Fibroblast of upper back skin (primary cell): Measurements from ENCODE around the gene PDZD2.
"Not testable (repeated sequence)": the region's sequence is repeated elsewhere in the genome, so short reads cannot be mapped to it uniquely, and the experiment has no call there.

Source experiments
- DNase-seq: peaks from one replicate; pipeline ENCODE4 v3.0.0-alpha.2; 2013

The PDZD2 gene

DNA sequence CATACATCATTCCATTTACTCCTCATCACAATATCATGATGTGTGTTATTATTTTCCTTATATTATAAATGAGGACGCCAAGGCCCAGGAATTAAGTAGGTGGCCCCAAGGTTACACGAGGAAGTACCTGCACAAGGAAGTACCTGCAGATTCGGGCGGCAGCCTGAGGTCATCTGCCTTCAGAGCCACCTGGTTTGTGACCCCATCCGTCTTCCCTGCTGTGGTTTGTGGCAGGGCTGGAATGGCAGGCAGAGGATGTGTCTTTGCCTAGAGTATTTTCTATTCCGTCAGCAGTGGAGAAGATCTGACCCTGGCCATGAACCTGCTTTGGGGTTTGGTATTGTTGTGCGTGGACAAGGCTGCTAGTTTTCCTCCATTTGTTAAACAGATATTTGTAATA, 59.7 kb downstream of the PDZD2 start:
- DNase-seq, result no peak

DNA sequence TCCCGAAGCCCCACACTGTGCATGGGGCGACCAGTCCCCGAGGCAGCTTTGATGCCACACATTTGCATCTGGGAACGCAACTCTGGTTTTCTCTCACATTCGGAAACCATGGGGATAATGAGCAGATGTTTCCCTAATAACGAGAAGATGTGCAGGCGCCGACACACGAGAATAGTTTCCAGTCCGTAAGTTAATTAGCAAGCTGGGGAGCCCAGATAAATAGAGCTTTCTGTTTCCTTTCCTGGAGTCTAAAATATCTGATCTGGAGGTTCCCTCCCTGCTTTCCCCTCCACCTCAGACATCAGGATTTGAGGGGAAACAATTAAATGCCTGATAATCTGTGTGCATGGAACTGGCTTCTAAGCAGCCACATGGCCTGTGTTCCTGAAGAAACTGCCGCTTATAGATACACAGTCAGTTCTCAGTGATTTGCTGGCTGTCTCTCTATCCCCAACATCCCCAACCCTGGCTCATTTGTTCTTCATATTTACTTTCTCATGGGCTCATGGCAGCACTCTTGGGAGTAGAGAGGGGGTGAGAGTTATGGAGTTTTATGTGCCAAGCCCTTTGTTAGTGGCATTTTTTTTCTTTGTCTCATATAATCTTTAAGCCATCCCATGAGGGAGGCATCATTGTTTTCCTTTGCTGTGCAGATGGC, 62.8 kb downstream of the PDZD2 start:
- DNase-seq, result no peak

DNA sequence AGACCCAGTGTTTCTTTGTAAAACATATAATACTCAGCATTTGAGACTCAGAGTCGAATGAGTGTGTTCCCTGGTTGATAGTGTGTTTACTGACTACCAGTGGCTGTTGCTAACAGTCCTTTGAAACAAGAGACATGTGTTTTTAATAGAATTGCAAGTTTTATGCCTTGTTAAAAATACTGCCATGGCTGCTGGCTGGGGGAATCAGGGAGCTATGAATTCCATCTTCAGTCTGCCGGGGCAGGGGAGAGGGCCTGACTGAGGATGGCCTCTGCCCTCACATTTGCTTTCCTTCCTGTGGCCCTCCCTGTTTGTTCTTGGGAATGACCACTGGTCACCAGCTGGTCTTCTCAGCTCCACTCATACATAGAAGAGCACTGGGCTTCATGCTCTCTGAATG, 63.8 kb downstream of the PDZD2 start:
- no peak for DNase-seq

DNA sequence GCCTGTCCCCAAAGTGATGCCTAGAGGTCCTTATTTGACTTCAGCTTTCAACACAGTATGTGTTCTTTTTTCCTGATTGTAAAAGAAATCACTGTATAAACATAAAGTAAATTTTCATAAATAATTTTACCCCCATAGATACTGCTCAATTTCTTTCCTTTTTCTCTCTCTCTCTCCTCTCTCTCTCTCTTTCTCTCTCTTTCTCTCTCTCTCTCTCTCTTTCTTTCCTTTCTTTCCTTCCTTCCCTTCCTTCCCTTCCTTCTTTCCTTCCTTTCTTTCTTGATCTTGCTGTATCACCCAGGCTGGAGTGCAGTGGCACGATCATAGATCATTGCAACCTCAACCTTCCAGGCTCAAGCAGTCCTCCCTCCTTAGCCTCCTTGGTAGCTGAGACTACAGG, 64.8 kb downstream of the PDZD2 start:
- DNase-seq, result no peak

DNA sequence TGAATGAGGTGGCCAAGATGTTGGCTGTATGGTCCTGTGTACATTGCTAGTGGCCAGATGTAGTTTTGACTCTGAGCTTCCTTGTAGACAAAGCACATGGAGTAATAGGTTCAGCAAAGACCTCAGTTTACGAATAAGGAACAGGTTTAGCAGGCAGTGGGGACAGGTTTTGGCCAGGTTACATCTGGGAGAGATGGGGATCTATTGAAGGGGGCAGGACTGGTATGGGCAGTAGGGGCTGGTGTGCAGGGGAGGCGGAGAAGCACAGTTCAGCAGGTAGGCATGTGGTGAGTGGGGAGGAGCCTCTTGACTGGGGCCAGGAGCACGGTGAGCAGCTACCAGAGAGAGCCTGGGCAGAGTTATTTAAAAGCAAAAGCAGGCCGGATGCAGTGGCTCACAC, 67.3 kb downstream of the PDZD2 start:
- no peak for DNase-seq

DNA sequence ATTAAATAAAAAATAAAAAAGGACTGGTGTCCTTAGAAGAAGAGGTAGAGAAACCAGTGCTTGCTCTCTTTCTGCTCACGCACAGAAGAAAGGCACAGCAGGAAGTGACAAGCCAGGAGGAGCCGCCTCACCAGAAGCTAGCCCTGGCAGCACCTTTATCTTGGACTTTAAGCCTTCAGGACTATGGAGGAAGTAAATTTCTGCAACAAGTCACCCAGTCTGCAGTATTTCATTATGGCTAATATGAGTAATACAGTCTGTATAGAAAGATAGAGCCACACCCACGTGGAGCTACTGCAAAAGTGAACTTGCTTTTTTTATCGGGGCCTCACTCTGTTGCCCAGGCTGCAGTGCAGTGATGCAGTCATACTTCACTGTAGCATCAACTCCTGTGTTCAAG, 68.4 kb downstream of the PDZD2 start:
- DNase-seq, result no peak

DNA sequence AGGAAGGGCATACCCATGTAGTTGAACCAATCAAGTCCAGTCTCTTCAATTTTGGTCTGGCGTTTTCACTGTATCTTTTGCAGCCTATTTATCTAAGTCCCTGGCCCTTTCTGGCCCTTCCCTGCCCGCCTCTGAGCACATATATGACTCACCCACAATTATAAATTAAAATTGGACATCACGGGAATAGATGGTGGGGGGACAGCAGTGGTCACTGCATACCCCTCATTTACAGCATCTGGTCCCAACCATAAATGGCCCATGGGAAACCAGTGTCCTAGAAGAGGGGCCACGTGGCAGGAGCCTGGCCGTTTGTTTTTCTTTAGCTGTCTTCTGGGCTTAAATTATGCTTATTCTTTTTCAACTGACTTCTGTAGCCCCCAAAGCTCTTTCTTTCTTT, 69.2 kb downstream of the PDZD2 start:
- DNase-seq, result no peak

DNA sequence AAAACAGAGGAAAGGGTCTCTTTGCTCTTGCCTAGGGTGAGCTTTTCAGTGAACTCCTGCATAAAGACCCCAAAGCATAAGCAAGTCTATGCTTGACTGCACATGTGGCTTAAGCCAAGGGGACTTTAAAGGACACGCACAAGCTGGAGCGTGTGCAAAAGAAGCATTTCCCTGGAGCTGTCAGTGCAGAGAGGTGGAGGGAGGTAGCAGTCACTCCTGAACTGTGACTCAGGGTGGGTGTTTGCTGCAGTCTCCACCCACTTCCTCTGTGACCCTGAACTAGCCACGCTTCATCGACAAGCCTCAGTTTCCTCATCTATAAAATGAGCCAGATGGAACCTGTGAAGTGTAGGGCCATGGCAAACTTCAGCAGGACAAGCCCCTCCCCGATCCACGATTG, 72.4 kb downstream of the PDZD2 start:
- DNase-seq, result no peak

DNA sequence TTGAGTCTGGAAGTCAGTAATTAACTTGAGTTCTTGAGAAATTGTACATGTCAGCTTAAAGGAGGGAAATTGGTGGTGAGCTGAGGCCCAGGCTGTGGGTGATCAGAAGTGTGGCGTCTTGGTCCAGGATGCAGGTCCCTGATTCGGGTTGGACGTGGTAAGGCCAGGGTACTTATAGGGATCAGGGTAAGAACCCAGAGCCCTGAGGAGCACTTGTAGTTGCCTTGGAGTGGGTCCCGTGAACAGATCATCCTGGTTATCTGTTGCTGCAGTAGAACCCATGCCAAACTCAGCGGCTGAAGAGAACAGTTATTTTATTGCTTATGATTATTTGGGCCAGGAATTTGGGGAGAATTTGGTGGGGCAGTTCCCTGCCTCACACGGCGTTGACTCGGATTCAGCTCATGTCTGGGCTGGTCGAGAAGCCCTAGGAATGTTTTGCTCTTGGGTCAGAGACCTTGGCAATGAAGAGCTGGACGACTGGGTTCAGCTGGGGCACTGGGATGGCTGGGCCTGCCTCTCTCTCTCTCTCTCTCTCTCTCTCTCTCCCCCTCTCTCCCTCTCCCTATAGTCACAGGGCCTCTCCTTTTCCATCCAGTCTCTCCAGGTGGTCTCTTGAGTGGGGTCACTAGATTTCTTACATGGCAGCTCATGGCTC, 73.1 kb downstream of the PDZD2 start:
- DNase-seq, result no peak

DNA sequence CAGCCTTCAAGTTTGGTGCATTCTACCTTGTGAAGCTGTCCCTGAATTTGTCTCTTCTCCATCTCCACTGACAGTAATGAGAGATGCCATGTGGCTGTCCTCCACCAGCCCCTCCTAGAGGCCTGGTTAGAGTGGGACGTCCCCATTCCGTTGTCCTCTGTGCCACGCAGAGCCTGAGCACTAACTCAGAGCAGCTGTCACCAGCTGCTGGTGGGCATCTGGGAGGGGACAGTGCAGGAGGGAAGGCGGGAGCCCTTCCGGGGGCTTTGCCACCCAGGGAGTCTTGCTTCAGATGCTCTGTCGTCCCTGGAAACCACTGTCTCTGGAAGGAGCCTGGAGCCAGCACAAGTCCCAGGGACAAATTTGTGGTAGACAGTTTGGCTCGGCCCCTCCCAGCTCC, 78.6 kb downstream of the PDZD2 start:
- no peak for DNase-seq

DNA sequence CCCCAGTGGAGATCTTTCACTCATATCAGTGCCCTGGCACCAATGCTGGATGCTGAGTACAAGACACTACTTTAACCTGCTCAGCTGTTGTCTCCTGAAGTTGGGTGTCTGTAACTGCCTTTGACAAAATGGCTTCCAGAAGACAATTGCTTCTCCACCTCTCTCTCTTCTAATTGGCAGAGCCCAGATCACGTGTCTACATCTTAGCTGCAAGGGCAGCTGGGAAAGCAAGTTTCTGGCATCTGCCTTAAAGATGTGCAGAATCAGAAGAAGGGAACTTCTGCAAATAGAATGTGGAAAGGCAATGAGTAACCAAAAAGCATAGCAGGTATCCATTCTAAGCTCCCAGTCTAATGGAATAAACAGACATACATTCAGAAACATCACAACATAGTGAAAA, 81.1 kb downstream of the PDZD2 start:
- no peak for DNase-seq

DNA sequence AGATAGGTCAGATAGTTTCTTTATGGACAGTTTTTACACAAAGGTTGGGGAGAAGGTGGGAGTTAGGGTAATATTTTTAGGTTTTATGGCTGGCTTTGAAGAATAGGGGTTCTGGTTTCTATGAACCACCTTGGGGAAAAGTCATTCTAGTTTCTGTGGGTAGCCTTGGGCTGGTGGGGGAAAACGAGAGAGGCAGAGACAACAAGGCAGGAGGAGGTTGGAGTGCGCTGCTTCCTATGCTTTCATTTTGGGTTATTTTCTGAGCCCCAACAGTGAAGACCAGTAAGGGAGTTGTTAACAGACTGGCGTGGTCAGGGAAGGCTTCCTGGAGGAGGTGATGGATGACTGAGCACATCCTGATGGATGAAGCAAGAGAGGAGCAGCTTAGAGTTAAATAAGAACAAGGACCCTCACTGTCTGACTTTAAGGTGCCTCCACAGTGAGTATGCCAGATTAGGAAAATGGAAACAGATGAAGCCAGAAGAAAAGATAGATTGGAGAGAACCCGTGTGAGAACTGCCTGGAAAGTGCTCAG, 81.9 kb downstream of the PDZD2 start:
- DNase-seq, result no peak

DNA sequence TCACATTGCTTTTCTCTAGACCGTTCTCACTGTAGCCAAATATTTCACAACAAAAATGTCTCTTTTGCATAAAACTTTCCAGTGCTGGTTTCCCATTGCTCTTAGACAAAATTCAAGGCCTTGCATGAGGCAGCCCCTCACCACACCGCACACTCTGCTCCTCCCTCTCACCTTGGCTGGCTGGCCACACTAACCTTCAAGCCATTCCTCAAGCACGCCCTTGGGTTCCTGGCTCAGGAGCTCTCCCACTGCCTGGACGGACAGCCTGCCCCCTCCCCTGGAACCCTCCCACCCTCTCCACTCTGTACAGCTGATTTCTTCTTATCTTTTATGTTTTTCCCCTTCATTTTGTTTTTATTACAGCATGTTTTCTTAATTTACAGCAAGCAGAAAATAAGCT, 83.2 kb downstream of the PDZD2 start:
- DNase-seq, result no peak

DNA sequence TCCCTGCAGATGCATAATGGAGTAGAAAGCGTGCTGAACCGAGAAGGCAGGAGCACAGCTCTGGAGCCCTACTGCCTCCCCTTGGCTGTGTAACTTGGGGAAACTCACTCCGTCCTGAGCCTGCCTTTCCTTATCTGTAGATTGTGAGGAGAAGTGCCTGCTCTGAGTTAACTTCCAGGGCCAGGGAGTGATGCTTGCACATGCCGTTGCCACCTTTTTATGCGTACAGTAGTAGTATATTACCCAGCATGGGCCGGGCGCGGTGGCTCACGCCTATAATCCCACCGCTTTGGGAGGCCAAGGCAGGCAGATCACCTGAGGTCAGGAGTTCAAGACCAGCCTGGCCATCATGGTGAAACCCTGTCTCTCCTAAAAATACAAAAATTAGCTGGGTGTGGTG, 87.1 kb downstream of the PDZD2 start:
- no peak for DNase-seq

DNA sequence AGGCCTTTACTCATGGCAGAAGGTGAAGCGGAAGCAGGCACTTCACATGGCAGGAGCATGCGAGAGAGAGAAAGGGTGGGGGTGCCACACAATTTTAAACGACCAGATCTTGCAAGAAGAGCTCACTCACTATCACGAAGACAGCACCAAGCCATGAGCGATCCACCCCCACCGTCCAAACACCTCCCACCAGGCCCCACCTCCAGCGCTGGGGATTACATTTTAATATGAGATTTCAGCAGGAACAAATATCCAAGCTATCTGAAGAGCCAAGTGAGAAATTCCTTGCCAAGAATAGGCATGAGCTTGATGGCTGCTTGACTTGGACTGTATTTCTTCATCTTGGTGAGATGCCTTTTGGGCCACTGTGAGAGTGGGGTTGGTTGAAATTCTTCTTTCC, 88.0 kb downstream of the PDZD2 start:
- no peak for DNase-seq

DNA sequence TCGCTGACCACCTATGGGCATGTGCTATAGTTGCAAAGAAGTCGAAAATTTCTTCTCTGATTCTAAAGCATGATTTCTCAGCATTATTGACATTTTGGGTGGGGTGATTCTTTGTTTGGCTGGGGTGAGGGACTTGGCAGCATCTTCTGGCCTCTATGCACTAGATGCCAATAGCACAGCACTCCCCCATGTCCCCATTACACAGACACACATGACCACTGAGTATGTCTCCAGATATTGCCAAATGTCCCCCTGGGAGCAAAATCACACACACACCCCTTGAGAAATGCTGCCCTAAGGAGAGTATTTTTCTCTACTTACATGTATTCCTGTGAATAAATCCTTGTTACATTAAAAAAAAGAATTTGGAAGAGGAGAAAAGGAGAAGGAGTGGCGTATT, 89.1 kb downstream of the PDZD2 start:
- no peak for DNase-seq

DNA sequence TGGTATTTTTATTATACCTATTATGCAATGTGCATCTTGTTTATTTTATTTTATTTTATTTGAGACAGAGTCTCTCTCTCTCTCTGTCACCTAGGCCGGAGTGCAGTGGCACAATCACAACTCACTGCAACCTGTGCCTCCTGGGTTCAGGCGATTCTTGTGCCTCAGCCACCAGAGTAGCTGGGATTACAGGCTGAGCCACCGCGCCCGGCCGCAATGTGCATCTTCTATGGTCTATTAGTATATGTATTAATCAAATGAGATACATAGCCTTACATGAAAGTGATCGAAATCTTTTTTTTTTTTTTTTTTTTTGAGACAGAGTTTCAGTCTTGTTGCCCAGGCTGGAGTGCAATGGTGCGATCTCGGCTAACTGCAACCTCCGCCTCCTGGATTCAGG, 89.9 kb downstream of the PDZD2 start:
- not testable (repeated sequence) for DNase-seq

DNA sequence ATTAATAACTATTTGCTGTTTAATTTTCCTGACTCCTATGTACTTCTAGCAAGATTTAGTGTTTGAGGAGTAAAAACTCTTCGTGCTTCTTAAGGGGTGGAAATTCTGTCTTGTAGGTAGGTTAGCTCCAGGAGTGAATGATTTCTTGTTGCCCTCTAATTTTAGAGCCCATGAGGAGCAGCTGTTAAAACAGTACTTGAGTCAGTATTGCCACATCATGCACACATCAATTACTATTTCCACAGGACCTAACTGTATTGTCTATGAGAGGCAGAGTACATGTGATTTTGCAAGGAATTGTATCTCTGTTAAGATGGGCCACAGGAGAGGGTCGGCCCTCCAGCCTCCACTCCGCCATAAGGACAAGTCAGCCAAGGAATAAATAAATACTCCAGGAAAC, 91.2 kb downstream of the PDZD2 start:
- no peak for DNase-seq

DNA sequence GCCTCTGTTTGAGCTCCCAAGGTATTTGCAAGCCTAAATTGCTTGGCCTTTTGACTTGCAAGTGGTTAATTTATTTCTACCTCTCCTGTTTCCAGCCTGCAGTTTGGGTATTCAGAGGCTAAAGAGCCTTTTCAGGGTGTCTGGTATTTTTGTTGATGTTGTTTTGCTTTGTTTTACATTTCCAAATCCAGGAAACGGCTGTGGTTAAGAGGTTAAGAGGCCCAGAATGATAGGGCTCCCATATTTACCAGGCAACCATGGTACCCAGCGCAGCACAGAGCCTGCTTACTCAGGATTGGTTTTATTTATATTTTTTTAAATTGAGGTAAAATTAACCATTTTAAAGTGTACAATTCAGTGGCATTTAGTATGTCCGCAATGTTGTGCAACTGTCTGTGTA, 92.1 kb downstream of the PDZD2 start:
- DNase-seq, result no peak

DNA sequence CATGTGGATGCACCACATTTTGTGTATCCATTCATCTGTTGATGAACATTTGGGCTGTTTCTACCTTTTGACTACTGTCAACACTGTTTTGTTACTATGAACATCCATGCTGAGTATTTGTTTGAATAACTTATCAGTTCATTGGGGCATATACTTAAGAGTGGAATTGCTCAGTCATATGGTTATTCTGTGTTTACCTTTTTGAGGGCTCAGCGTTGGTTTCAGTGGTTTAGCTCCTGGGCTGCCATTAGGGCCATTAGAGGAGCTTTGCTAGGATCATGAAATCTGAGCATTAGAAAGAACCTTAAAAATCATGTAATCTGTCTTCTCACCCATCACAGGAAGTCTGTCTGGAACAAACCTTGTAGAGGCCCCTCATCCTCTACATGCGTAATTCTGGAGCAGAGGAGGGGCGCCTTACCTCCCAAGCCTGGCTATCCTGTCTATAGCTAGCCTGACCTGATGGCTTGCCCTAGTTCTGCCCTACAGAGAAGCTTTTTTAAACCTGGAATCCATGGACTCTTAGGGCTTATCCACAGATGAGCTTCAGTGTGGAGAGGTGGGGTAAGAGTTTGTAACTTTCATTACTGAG, 92.9 kb downstream of the PDZD2 start:
- DNase-seq, result no peak

DNA sequence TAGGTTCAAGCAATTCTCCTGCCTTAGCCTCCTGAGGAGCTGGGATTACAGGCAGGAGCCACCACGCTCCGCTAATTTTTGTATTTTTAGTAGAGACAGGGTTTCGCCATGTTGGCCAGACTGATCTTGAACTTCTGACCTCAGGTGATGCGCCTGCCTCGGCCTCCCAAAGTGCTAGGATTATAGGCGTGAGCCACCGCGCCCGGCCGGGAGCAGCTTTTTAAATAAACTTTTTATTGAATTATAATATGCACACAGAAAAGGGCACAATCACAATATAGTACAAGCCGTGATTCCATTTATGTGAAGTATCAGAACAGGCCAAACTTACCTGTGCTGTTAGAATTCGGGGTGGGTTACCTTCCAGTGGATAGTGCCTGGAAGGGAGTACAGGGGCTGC, 93.9 kb downstream of the PDZD2 start:
- not testable (repeated sequence) for DNase-seq

DNA sequence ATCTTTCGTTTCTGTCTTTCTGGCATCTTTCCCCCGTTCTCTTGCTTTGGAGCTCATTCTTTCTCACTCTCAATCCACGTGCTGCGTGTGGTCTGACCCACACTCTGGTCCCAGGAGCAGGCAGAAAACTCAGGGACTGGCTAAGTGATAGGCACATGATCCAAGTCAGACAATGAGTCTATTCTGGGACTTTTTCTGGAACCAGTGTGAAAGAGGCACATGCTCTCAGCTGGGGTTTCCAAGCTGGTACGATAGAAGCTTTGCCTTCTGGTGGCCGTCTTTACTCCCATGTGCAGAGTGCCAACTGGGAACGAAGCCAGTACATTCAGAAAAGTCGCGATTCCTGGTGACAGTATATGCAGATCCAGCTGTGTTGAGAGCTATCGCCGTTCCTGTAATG, 94.4 kb downstream of the PDZD2 start:
- no peak for DNase-seq

DNA sequence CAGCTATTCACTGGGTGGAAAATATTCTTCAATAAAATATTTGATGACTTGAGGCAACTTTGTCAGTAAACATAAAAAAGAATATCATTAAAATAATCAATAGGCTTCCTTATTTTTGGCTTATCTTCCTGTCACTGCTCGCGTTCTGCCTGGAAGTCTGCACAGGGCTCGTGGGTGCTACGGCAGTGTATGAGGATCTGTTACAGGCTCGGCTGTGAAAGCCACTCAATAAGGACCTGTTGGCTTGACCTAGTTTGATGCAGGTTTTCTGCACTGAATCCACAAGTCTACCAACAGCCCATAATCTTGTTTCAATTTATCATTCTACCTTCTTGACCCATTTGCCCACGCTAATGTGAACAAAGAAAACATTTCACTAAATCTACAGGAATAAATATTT, 97.2 kb downstream of the PDZD2 start:
- DNase-seq, result no peak

DNA sequence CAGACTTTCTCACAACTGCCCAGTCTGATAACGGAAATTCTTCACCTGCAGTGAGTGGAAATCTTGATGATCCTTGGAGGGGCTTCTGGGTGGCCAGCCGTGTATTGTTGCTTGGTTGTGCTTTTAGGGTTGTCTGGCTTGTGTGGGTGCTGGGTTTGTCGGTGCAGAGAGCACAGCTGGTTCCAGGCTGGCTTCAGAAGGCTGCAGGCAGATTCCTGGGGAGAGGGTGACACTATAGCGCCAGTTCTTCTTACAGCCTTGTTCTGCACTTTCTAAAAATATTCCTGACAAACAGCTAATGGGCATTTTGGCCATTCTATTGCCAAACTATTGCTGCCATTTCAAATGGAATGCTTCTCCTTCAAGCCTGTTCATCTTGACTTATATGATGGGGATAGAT, 99.3 kb downstream of the PDZD2 start:
- DNase-seq, result no peak

DNA sequence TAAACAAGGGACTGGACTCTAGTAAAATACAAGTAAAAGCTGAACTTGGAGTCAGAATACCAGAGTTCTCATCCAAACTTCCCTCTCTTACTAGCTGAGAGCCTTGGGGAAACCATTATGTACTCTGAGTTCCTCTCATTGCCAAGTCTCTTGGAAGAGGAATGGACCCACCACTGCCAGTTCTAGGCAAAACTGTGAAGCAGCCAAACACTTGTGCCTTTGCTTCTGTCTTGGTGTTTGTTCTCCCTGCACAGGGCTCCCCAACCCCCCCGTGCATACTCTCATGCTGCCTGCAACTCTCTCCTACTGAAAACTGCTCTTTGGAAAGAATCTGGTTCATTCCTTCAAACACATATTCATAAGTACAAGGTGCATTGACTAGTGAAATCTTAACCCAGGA, 102.6 kb downstream of the PDZD2 start:
- DNase-seq, result no peak
